IMR-90 (cell line): ENCODE results near the gene LSMEM2. TPM values are rescaled to one million over a fixed set of nuclear protein-coding genes. Genes with fewer than 3 reads are reported as not detected.
A peak's percentile ranks its signal among the peaks of the same experiment; 100 is the strongest.

Source experiments
- ATAC-seq: fragments of 200-7000 bp; cut with Tn5 transposase; 2 replicates; pipeline ENCODE4 v1.9.1; 2020; ENCODE audit warnings: low read depth, mild to moderate bottlenecking, moderate library complexity
- BruUV-seq: library from RNA; stranded (reverse); fragments of 400-500 nt; replicated peaks from 2 replicates; lab custom pipeline; 2021; lab: Mats Ljungman, UMichigan
- CTCF ChIA-PET: fragments of 300-600 bp; formaldehyde crosslinking; extraction: SDS; loops from one replicate; lab custom pipeline; 2021; ENCODE audit warnings: antibody characterized with exemption; lab: Yijun Ruan, JAX
- POLR2A ChIA-PET: fragments of 300-600 bp; sonication (Branson Sonifier 250); formaldehyde crosslinking; loops from one replicate; lab custom pipeline; 2022; ENCODE audit warnings: antibody characterized with exemption; ENCODE audit not compliant: unreplicated experiment; lab: Charles Lee
- DNase-seq: peaks from one replicate; pipeline ENCODE4 v3.0.0; 2013
- H2AFZ ChIP-seq: replicated peaks from 2 replicates; pipeline ENCODE3; 2013; ENCODE audit warnings: low read length, mild to moderate bottlenecking; ENCODE audit not compliant: poor library complexity
- H2AK5ac ChIP-seq: 2 replicates; pipeline ENCODE4 v1.6.1; 2013; ENCODE audit warnings: low read depth, low read length, inconsistent platforms
- H2AK9ac ChIP-seq: replicated peaks from 2 replicates; pipeline ENCODE3; 2013; ENCODE audit warnings: mild to moderate bottlenecking, low read depth, low read length, moderate library complexity; ENCODE audit not compliant: poor library complexity
- H2BK120ac ChIP-seq: 2 replicates; pipeline ENCODE4 v1.6.1; 2013; ENCODE audit warnings: low read depth, low read length, inconsistent platforms
- H2BK15ac ChIP-seq: 3 replicates; pipeline ENCODE4 v1.6.1; 2013; ENCODE audit warnings: low read depth, low read length, inconsistent platforms
- H2BK20ac ChIP-seq: 2 replicates; pipeline ENCODE4 v1.6.1; 2013; ENCODE audit warnings: low read depth, mild to moderate bottlenecking, inconsistent platforms, low read length, moderate library complexity
- H2BK5ac ChIP-seq: 2 replicates; pipeline ENCODE4 v1.6.1; 2013; ENCODE audit warnings: mild to moderate bottlenecking, low read depth, low read length, inconsistent platforms; ENCODE audit not compliant: poor library complexity, severe bottlenecking
- H3K14ac ChIP-seq: replicated peaks from 2 replicates; pipeline ENCODE4 v1.6.1; 2013; ENCODE audit warnings: low read depth, low read length, inconsistent platforms
- H3K18ac ChIP-seq: 2 replicates; pipeline ENCODE4 v1.6.1; 2013; ENCODE audit warnings: low read depth, low read length, control low read depth
- H3K23ac ChIP-seq: 2 replicates; pipeline ENCODE4 v1.6.1; 2013; ENCODE audit warnings: low read depth, low read length, inconsistent platforms
- H3K27ac ChIP-seq: 2 replicates; pipeline ENCODE4 v1.5.1; 2013; ENCODE audit warnings: mild to moderate bottlenecking, control low read depth, low read length; ENCODE audit not compliant: insufficient read depth
- H3K27me3 ChIP-seq: 2 replicates; pipeline ENCODE4 v1.6.1; 2013; ENCODE audit warnings: low read length; ENCODE audit not compliant: control insufficient read depth, insufficient read depth
- H3K36me3 ChIP-seq: 2 replicates; pipeline ENCODE4 v1.6.1; 2013; ENCODE audit warnings: low read length, mixed read lengths; ENCODE audit not compliant: control insufficient read depth, insufficient read depth
- H3K4ac ChIP-seq: 2 replicates; pipeline ENCODE4 v1.6.1; 2013; ENCODE audit warnings: low read depth, low read length, inconsistent platforms
- H3K4me1 ChIP-seq: 2 replicates; pipeline ENCODE4 v1.6.1; 2013; ENCODE audit warnings: low read length, mixed read lengths; ENCODE audit not compliant: control insufficient read depth, insufficient read depth
- H3K4me2 ChIP-seq: 2 replicates; pipeline ENCODE4 v1.6.1; 2013; ENCODE audit warnings: low read depth, mild to moderate bottlenecking, control low read depth, low read length, moderate library complexity
- H3K4me3 ChIP-seq: 2 replicates; pipeline ENCODE4 v1.5.1; 2013; ENCODE audit warnings: low read depth, mild to moderate bottlenecking, control low read depth, low read length, moderate library complexity; ENCODE audit not compliant: insufficient read depth
- H3K56ac ChIP-seq: 2 replicates; pipeline ENCODE4 v1.6.1; 2013; ENCODE audit warnings: low read length, inconsistent platforms; ENCODE audit not compliant: insufficient read depth; ENCODE audit errors: extremely low read depth
- H3K79me1 ChIP-seq, 2 experiments: 2 replicates each; pipeline ENCODE4 v1.6.1; 2013; ENCODE audit warnings: low read length in 2 of 2, inconsistent platforms in 1 of 2, low read depth in 1 of 2
- H3K9ac ChIP-seq: 2 replicates; pipeline ENCODE4 v1.6.1; 2013; ENCODE audit warnings: low read depth, low read length, control low read depth
- H3K9me1 ChIP-seq: 2 replicates; pipeline ENCODE4 v1.6.1; 2013; ENCODE audit warnings: low read length, inconsistent platforms; ENCODE audit not compliant: insufficient read depth
- H3K9me3 ChIP-seq: 2 replicates; pipeline ENCODE4 v1.6.1; 2013; ENCODE audit warnings: low read length; ENCODE audit not compliant: control insufficient read depth, insufficient read depth
- H4K20me1 ChIP-seq: 2 replicates; pipeline ENCODE4 v1.6.1; 2013; ENCODE audit warnings: low read length, inconsistent platforms; ENCODE audit not compliant: insufficient read depth
- H4K5ac ChIP-seq: 2 replicates; pipeline ENCODE4 v1.6.1; 2013; ENCODE audit warnings: mild to moderate bottlenecking, low read depth, low read length, control low read depth
- H4K8ac ChIP-seq, 2 experiments: 2 replicates each; pipeline ENCODE4 v1.6.1; 2013; ENCODE audit warnings: low read depth in 2 of 2, low read length in 2 of 2, control low read depth in 1 of 2, inconsistent platforms in 1 of 2
- H4K91ac ChIP-seq: 2 replicates; pipeline ENCODE4 v1.6.1; 2013; ENCODE audit warnings: low read depth, low read length, inconsistent platforms; ENCODE audit not compliant: insufficient read depth
- CEBPB ChIP-seq: IDR thresholded peaks from 2 replicates; pipeline ENCODE4 v1.6.1; 2012; ENCODE audit warnings: low read depth, low read length, improper control_type of control experiment
- MAFK ChIP-seq: IDR thresholded peaks from 2 replicates; pipeline ENCODE4 v1.6.1; 2012; ENCODE audit warnings: low read depth, low read length, improper control_type of control experiment
- RAD21 ChIP-seq: IDR thresholded peaks from 2 replicates; pipeline ENCODE4 v1.6.1; 2012; ENCODE audit warnings: low read length, improper control_type of control experiment
- RCOR1 ChIP-seq: IDR thresholded peaks from 2 replicates; pipeline ENCODE4 v1.6.1; 2012; ENCODE audit warnings: mild to moderate bottlenecking, low read length, improper control_type of control experiment; ENCODE audit not compliant: insufficient replicate concordance
- SMC3 ChIP-seq: fragments of 150-350 bp; IDR thresholded peaks from 2 replicates; pipeline ENCODE4 v1.6.1; 2016; ENCODE audit warnings: low read depth, mild to moderate bottlenecking, antibody characterized with exemption, low read length, moderate library complexity
- WGBS, 2 experiments: methylation state at CpG; one replicate each; pipeline versions ENCODE4 v1.1.5 to v1.1.7; 2013; ENCODE audit warnings: missing lambda C conversion rate in 2 of 2; ENCODE audit not compliant: insufficient read length in 1 of 2; ENCODE audit errors: extremely low coverage in 2 of 2; 5-methylcytosine and 5-hydroxymethylcytosine counted together
- dilution Hi-C: fragments of 300-500 bp; cut with HindIII; formaldehyde crosslinking; loops from one replicate; pipeline ENCODE4 v1.14.3; 2018; ENCODE audit warnings: low sequenced_read_pairs; ENCODE audit not compliant: unreplicated experiment
- in situ Hi-C: fragments of 300-500 bp; cut with MboI; formaldehyde crosslinking; loops from 3 replicates; pipeline ENCODE4 v1.14.3; 2019; ENCODE audit warnings: low sequenced_read_pairs, inconsistent platforms, mixed read lengths
- intact Hi-C: fragments of 100-400 bp; cut with micrococcal nuclease; formaldehyde crosslinking; loops from 2 replicates; pipeline ENCODE4 v1.10.0; 2022
- polyA plus RNA-seq, 3 experiments: library from polyadenylated mRNA; depleted of rRNA; stranded (reverse); fragments of >200 nt; gene quantifications; 2 replicates each; pipeline ENCODE4 v1.2.3, GENCODE V29; 2012; ENCODE audit warnings: low replicate concordance in 1 of 3
- total RNA-seq: library from RNA; depleted of rRNA; stranded (reverse); fragments of >200 nt; gene quantifications from 2 replicates; pipeline ENCODE4 v1.2.3, GENCODE V29; 2012
- TF ChIP-seq, protein P1 (sequence below): fragments of 150-350 bp; IDR thresholded peaks from 2 replicates; pipeline ENCODE4 v1.6.1; 2017; ENCODE audit warnings: mild to moderate bottlenecking, antibody characterized with exemption, low read length, low read depth

LSMEM2 gene
- total and polyA plus RNA-seq, 2 of the 4 experiments (the other 2 are of a cell fraction): under 0.01 TPM; not detected in 1

DNA sequence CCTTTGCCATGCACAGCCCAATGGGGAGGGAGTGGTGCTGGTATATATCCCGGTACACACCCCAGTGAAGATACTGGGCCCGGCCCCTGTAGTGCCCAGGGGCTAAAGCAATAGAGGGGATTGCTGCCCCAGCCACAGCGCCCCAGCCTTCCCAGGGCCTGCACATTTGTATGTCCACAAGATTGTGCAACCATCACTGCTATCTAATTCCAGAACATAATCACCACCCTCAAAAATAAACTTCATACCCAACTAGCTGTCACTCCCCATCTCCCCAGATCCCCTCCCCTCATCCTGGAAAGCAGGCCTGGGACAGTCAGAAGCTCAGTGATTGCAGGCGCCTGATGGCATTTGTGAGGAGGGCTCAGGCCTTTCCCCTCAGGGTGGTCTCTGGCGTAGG is 29.4 kb upstream of the LSMEM2 start:
- intact Hi-C loops: no loop called here
- peak overlapping the region; percentile 19; the same call in 1 of the 2 replicates for H3K4me2 ChIP-seq

More for the DNA sequence above, 29.4 kb upstream of the LSMEM2 start:
- Histone ChIP-seq H3K27ac (peak overlapping the region; percentile 26), H2BK15ac (no peak overlapping the region), H3K18ac (no peak overlapping the region), H3K14ac (no peak overlapping the region), H2AK9ac (peak overlapping the region; percentile 60), H3K23ac (no peak overlapping the region; the same call in 1 of the 2 replicates), H2BK120ac (no peak overlapping the region; the same call in 1 of the 2 replicates), H3K27me3 (no peaks in the 10 kb centered on the region), H2BK5ac (peak overlapping the region; percentile 76), H4K5ac (no peak overlapping the region), H4K20me1 (peaks cover 85% of the 10 kb centered on the region), H3K79me1 (peaks cover 18 to 90% of the 10 kb centered on the region in 2 experiments), H3K9me3 (no peaks in the 10 kb centered on the region), H3K4ac (peak overlapping the region; percentile 44; the same call in 1 of the 2 replicates), H4K91ac (no peak overlapping the region), H4K8ac (no peak overlapping the region), H3K4me3 (no peak overlapping the region), H3K36me3 (peaks cover 36% of the 10 kb centered on the region), H3K9me1 (peaks cover 24% of the 10 kb centered on the region), H2AFZ (no peak overlapping the region), H2BK20ac (no peak overlapping the region), H2AK5ac (peak overlapping the region; percentile 51), H3K4me1 (peaks cover 56% of the 10 kb centered on the region), H3K9ac (no peak overlapping the region), H3K56ac (no peak overlapping the region)
- ATAC-seq (no peak), DNase-seq (no peak)
- in situ Hi-C loops: no loop called here
- TF ChIP-seq, protein P1, sequence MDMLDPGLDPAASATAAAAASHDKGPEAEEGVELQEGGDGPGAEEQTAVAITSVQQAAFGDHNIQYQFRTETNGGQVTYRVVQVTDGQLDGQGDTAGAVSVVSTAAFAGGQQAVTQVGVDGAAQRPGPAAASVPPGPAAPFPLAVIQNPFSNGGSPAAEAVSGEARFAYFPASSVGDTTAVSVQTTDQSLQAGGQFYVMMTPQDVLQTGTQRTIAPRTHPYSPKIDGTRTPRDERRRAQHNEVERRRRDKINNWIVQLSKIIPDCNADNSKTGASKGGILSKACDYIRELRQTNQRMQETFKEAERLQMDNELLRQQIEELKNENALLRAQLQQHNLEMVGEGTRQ: no peak
- no peak for TF ChIP-seq RAD21
- TF ChIP-seq SMC3: no peak
- no peak for TF ChIP-seq MAFK
- TF ChIP-seq RCOR1: no peak
- TF ChIP-seq CEBPB: peak; percentile 86
- ChIA-PET POLR2A (no interaction called here), CTCF (no interaction called here)
- no CpG with 5 or more reads among the region's 5 CpGs for WGBS, 2 experiments
- dilution Hi-C loops: no loop called here
- no TSS peak for BruUV-seq
